Measurements from ENCODE around the gene KIF20B. TPM values are rescaled to one million over a fixed set of nuclear protein-coding genes. Genes with fewer than 3 reads are reported as not detected.

The KIF20B gene
- total RNA-seq, 1 experiment from 2014 or later, result 78.9 TPM

DNA sequence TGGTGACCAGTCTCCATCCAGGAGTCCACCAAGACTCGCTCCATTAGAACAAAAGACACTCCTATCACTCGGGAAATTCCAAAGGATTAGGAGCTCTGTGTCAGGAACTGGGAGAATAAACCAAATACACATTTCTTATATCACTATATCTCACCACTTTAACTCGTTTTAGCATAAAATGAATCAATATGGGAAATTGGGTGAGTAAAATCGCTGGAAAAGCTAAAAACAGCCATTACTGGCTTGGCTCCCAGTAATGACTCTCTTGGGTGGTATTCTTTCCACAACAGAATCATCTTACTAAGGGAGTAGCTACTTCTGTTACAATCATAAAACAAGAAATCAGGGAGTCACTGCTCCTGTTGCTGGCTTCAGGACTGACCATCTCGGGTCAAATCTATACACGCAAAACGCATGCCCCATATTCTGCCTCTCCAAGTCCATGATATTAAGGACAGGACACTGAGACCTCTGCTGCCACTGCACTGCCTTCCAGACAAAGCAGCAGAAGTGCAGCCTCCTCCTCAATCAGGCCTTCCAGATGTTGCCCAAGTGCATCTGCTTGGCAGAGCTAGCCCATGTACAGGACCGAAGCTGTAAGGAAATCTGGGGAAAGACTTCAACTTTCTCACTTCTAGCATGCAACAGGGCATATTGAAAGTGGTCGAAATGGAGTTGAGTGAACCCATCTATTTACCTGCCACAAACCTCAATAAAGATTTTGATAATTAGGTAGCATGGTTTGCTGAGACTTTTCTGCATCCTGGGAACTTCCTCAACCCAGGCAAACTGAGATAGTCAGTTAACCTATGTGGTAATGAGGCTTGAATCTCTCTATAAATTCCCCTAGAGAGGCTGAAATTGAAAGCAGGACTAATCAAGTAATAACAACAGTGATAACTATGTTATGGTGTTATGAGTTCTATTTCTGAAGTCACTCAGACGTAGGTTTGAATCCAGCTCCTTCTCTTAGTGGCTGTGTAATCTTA lies 42.0 kb upstream of the KIF20B start:
- H3K27me3 ChIP-seq (replicated peaks; ENCODE audit: insufficient read depth, low read depth, low read length, poor library complexity), result no peaks in the 10 kb centered on the region
- no peaks in the 10 kb centered on the region for H3K4me1 ChIP-seq (ENCODE audit: insufficient read depth, low read length, poor library complexity, severe bottlenecking)
- H3K9me3 ChIP-seq (ENCODE audit: low read depth, low read length, poor library complexity, severe bottlenecking), result no peaks in the 10 kb centered on the region
- no peaks in the 10 kb centered on the region for H3K36me3 ChIP-seq (ENCODE audit: insufficient read depth, low read length, poor library complexity, severe bottlenecking)
- BruUV-seq (replicated peaks), result no TSS peak
- no peak overlapping the region for H3K27ac ChIP-seq (ENCODE audit: low read depth, low read length, poor library complexity, severe bottlenecking)
- no peak for DNase-seq (ENCODE audit: low spot score)
- no peak overlapping the region for H3K4me3 ChIP-seq (ENCODE audit: low read depth, low read length, poor library complexity, severe bottlenecking)
- CTCF ChIA-PET, result no interaction called here
- POLR2A ChIA-PET (ENCODE audit: low non-redundant PET), result no interaction called here
- no peak for TF ChIP-seq EZH2 (IDR thresholded peaks at IDR 0.05; ENCODE audit: borderline replicate concordance, low read depth, low read length, poor library complexity, severe bottlenecking)
- TF ChIP-seq, protein P1, sequence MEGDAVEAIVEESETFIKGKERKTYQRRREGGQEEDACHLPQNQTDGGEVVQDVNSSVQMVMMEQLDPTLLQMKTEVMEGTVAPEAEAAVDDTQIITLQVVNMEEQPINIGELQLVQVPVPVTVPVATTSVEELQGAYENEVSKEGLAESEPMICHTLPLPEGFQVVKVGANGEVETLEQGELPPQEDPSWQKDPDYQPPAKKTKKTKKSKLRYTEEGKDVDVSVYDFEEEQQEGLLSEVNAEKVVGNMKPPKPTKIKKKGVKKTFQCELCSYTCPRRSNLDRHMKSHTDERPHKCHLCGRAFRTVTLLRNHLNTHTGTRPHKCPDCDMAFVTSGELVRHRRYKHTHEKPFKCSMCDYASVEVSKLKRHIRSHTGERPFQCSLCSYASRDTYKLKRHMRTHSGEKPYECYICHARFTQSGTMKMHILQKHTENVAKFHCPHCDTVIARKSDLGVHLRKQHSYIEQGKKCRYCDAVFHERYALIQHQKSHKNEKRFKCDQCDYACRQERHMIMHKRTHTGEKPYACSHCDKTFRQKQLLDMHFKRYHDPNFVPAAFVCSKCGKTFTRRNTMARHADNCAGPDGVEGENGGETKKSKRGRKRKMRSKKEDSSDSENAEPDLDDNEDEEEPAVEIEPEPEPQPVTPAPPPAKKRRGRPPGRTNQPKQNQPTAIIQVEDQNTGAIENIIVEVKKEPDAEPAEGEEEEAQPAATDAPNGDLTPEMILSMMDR (conservative IDR thresholded peaks at IDR 0.05; ENCODE audit: low read depth, low read length), result no peak
- intact Hi-C loops (cut with micrococcal nuclease; ENCODE audit: unreplicated experiment), result no loop called here

DNA sequence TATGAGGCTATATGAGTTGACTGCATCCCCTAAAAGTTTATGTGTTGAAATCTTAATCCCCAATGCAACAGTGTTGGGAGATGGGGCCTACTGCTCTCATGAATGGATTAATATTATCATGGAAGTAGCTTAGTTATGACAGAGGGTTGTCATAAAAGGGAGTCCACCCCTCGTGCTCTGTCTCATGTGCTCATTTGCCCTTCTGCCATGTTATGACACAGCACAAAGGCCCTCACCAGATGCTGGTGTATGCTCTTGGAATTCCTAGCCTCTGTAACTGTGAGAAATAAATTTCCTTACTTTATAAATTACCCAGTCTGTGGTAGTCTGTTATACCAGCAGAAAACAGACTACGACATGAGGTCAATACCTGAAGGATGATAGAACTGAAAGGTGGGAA lies 38.8 kb upstream of the KIF20B start:
- H3K27me3 ChIP-seq (replicated peaks; ENCODE audit: insufficient read depth, low read depth, low read length, poor library complexity), result no peaks in the 10 kb centered on the region
- no peaks in the 10 kb centered on the region for H3K4me1 ChIP-seq (ENCODE audit: insufficient read depth, low read length, poor library complexity, severe bottlenecking)
- ChIA-PET POLR2A (ENCODE audit: low non-redundant PET) (no interaction called here), CTCF (no interaction called here)
- no peaks in the 10 kb centered on the region for H3K36me3 ChIP-seq (ENCODE audit: insufficient read depth, low read length, poor library complexity, severe bottlenecking)
- DNase-seq (ENCODE audit: low spot score), result no peak
- no peaks in the 10 kb centered on the region for H3K9me3 ChIP-seq (ENCODE audit: low read depth, low read length, poor library complexity, severe bottlenecking)
- no peak overlapping the region for H3K27ac ChIP-seq (ENCODE audit: low read depth, low read length, poor library complexity, severe bottlenecking)
- BruUV-seq (replicated peaks), result no TSS peak
- TF ChIP-seq, protein P1 (conservative IDR thresholded peaks at IDR 0.05; ENCODE audit: low read depth, low read length), result no peak
- TF ChIP-seq EZH2 (IDR thresholded peaks at IDR 0.05; ENCODE audit: borderline replicate concordance, low read depth, low read length, poor library complexity, severe bottlenecking), result no peak
- H3K4me3 ChIP-seq (ENCODE audit: low read depth, low read length, poor library complexity, severe bottlenecking), result no peak overlapping the region
- intact Hi-C loops (cut with micrococcal nuclease; ENCODE audit: unreplicated experiment), result no loop called here

DNA sequence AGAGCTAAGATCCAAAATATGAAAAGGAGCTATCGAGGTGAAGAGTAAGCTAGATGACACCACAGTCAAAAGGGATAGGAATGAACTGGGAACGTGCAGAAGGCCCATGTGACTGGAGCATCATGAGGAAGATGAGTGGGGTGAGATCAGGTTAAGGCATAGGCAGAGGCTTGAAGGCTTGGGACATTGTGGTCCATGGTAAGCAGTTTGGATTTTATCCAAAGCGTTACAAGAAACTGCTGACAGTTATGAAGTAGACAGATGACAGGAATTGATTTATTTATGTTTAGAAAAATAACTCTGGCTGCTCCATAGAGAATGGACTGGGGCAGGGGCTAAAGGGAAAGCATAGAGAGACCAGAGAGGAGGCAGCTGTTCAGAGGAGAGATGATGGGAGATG lies 38.2 kb upstream of the KIF20B start:
- H3K4me1 ChIP-seq (ENCODE audit: insufficient read depth, low read length, poor library complexity, severe bottlenecking), result no peaks in the 10 kb centered on the region
- TF ChIP-seq EZH2 (IDR thresholded peaks at IDR 0.05; ENCODE audit: borderline replicate concordance, low read depth, low read length, poor library complexity, severe bottlenecking), result no peak
- TF ChIP-seq, protein P1 (conservative IDR thresholded peaks at IDR 0.05; ENCODE audit: low read depth, low read length), result no peak
- BruUV-seq (replicated peaks), result no TSS peak
- no peaks in the 10 kb centered on the region for H3K9me3 ChIP-seq (ENCODE audit: low read depth, low read length, poor library complexity, severe bottlenecking)
- POLR2A ChIA-PET (ENCODE audit: low non-redundant PET), result no interaction called here
- no peaks in the 10 kb centered on the region for H3K27me3 ChIP-seq (replicated peaks; ENCODE audit: insufficient read depth, low read depth, low read length, poor library complexity)
- no peak overlapping the region for H3K4me3 ChIP-seq (ENCODE audit: low read depth, low read length, poor library complexity, severe bottlenecking)
- no peak for DNase-seq (ENCODE audit: low spot score)
- H3K36me3 ChIP-seq (ENCODE audit: insufficient read depth, low read length, poor library complexity, severe bottlenecking), result no peaks in the 10 kb centered on the region
- CTCF ChIA-PET, result no interaction called here
- intact Hi-C loops (cut with micrococcal nuclease; ENCODE audit: unreplicated experiment), result no loop called here
- H3K27ac ChIP-seq (ENCODE audit: low read depth, low read length, poor library complexity, severe bottlenecking), result no peak overlapping the region

Measured in A673 (cell line).